Fibroblast of the conjunctiva (primary cell): ENCODE measurements around the gene TSPAN31.

ENCODE experiments used
- DNase-seq: peaks from one replicate; pipeline ENCODE4 v3.0.0-alpha.2; 2010; ENCODE audit warnings: low read depth

Gene TSPAN31

DNA sequence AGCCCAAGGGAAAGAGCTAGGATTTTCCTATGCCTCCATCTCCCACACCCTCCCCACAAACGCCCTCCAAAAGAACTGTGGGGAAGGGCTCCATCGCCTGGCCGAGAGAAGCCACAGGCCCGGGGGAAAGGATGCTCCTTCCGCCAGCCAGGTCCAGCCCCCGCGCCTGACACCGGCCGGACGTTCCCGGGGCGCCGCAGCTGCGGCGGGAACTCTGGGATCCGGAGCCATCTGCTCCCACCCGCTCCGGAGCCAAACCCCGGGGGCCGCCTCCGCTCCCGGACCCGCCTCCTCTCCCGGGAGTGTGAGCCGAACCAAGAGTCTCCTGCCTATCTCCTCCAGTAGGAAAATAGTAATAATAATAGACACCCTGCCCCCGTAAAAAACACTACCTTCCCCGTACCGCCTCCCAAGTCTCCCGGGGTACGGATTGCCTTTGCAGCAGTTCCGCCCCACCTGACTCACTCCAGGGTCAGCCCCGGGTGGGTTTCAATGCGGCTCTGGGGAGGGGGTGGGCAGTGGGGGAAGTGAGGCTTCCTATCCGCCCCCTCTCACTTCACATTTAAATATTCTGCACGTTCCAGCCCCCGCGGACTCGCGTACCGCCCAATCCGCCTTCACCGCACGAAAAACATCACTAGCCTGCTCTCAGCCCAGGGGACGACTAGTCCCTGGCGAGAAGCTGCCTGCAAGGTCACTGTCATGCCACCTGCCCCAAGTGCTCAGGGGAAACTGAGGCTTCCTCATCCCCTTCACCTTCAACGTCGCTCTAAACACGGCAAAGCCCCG is 8.7 kb upstream of the TSPAN31 start:
- DNase-seq, result no peak

DNA sequence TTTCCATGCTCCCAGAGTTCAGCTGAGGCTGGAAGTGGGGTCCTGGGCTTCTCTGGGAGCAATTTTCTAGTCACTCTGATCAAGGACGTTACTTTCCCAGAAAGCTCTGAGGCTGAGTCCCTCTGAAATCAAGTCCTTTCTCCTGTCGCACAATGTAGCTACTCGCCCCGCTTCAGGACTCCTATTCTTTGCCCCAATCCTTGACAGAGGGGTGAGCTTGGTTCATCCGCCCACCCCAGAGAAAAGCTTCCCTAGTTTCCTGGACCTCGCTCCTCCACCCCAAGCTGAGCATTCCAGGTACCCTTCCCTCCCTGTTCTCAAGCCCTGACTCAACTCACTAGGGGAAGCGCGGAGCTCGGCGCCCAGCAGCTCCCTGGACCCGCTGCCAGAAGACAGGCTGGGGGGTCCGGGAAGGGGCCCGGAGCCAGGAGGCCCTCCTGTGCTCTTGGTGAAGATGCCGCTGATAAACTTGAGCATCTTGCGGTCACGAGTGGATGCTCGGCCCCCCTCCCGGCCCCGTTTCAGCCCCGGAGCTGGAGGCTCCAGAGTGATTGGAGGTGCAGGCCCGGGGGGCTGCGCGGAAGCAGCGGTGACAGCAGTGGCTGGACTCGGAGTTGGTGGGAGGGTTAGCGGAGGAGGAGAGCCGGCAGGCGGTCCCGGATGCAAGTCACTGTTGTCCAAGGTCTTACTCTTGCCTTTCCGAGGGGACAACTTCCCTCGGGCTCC is 7.9 kb upstream of the TSPAN31 start:
- DNase-seq, result no peak

DNA sequence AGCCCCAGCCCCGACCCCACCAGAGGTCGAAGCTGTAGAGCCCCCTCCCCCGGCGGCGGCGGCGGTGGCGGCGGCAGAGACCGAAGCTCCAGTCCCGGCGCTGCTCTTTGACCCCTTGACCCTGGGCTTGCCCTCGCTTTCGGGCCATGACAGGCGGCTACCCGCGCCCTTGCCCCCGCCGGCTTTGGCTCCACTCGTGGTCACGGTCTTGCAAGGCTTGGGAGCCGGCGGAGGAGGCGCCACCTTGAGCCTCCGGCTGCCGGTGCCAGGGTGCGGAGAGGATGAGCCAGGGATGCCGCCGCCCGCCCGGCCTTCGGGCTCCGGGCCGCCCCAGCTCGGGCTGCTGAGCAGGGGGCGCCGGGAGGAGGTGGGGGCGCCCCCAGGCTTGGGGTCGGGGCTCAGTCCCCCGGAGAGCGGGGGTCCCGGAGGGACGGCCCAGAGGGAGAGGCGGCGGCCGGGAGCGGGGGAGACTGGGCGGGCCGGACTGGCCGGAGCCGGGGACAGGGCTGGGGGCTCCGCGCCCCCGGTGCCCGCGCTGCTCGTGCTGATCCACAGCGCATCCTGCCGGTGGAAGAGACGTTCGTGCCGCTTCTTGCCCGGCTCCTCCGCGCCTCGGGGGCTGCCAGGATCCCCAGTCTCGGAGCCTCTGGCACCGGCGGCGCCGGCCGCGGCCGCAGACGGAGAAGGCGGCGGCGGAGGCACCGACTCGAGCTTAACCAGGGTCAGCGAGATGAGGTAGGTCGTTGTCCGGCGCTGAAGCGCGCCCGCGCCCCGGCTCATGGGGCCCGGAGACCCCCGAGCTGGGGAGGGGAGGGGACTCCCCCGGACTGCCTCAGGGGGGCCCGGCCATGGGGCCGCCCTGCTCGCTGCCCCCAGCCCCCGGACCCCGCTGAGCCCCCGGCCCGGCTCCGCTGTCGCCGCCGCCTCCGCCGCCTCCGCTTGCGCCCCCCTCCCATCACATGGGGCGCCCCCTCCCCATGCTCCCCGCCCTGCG is 7.1 kb upstream of the TSPAN31 start:
- DNase-seq, result no peak

DNA sequence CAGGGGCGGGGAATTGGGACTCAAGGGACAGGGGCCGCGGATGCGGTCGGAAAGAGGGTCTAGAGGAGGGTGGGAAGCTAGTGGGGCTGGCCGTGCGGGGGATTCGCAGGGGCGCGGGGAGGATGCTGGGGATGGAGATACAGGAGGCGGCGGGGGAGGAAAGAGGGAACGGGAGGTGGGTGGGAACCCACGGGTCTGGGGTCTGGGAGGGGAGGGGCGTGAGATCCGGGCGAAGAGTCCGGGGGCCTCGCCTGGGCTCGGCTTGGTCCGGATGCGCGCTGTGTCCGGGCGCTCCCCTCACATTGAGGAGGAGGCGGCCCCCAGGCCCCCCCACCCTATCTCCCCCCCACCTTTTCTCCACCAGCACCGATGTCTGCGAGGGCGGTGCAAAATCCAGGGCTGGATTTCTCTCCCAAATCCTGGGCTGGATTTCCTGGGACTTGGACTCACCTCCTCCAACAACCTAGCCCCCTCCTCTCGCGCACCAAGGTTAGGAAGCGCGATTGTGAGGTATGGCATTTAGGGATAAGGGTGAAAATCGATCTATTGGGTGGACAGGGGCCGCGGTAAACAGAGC is 6.1 kb upstream of the TSPAN31 start, which contains the start of gene AGAP2:
TSS of gene AGAP2 (minus strand) at position 82 of the 577 bp plus-strand sequence. CDS start 496 bp downstream, outside the sequence.
- DNase-seq, result no peak

DNA sequence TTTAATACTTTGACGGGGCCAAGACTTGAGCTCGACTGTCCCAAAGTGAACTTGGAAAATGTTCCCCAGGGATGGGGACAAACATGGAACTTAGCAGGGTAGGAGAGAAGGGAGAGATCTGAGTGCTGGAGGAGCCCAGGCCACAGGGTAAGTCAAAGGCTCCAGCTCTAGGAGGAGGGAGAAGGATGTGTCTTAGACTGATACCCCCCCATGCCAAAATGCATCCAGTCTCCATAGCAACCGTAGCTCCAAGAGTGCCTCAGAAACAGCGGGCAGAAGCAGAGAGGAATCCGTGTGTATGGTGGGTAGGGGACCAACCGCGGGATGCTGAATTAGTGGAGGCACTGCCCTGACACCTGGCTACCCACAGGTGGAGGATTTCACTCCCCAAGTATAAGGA is 5.5 kb upstream of the TSPAN31 start:
- DNase-seq, result no peak

DNA sequence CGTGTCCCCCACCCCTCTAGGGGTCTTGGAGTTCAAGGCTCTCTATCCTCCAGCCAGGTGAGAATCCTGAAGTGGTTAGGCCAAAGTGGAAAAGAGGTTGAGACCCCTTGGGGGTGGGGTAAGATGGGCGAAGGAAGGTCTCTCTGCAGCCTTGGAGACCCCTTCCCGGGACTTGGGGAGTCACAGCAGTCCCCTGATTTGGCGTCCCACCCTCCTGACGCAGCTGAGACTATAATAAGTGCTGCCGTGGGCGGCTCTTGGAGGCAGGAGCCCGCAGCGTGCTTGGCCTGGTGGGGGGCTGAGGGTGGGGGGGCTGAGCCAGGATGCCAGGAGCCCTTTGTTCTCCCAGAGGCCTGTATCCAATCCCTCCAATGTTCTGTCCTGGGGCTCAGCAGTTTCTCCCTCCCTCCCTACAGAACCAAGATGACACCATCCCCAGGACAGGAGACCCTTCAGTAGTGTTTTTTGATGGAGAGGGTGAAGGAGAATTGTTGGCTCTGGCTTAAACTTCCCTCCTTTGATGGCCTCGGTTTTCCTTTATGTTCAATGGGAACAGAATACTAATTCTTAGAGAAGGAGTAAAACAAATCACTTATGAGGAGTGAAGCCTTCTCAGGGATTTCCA is 4.8 kb upstream of the TSPAN31 start:
- DNase-seq, result no peak

DNA sequence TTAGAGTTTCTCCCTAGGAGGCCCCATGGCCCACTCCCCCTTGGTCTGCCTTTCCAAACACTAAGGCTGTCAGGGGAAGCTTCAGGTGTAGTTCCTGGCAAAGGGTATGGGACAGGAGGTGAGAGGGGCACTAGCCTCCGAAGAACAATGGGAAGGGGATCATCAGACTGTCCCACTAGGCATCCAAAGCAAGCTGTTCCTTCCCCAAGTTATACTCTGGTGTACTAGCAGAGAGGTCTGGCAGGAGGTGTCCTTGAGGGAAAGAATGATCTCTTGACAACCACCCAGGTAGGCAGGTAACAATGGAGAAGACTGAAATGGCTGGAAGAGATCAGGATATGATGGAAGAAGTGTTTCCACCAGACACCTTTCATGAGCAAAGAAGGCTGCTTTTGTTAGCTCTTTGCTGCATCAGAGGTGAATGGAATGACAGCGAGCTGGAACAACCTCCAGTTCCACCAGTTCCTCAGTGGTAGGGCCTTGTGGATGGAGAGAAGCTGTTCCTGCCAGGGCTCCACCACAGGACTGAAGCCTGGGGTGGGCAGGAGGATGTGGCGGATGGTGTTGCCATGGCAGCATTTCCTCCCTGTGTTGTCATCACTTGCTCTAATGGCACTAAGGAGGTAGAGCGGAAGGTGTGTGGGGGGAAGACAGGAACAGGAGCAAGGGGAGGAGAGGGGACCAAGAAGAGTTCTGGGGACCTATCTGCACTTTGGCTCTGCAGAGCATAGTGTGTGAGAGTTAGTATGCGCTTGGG is 4.0 kb upstream of the TSPAN31 start:
- no peak for DNase-seq

DNA sequence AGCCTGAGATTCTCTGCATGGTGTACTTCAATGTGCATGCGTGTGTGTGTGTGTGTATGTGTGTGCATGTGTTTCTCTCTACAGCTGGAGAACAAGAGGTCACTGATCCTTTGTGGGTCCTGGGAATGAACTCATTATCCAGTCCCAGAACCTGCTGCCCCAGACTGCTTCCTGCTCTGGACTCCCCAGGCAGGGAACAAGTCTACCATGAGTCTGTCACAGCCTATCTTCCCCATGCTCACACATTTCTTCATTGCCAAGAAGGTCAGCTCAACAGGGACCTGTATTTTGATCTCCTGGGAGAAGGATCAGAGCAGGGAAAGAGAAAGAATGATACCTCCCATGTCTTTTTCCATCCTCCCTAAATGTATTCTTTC is 3.4 kb upstream of the TSPAN31 start:
- no peak for DNase-seq

DNA sequence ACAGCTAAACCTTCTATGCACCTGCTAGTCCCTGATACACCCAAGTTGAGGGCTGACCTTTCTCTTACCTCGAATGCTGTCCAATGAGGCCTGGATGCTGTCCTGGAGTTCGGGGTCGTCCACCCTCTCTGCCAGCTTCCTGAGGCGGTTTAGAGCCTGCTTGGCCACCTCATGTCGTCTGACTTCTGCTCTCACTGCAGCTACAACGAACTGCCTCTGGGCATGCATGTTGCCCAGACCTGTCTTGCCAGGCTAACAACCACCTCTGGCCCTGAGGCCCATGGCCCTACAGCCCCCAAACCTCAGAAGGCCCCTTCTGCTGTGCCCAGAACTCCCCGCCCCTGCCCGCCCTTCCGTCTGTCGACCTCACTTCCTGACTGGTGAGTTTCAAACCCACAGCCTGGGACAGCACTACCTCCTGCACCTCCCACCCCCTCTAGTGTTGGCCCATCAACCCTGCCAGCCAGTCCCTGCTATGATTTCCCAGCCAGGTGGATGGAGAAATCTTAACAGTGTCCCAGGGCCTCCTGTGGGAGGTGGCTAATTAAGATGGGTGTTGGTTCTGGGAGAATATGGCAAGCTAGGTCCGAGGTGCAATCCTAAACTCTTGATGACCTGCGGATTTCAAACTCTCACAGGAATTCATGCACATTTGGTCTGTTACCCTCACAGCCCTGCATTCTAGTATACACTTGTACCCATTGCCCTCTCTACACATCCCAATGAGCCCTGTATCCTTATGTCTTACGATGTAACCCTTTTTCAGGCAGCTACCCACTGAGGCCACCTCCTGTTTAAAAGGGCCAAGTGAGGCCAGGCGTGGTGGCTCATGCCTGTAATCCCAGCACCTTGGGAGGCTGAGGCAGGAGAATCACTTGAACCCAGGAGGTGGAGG is 2.7 kb upstream of the TSPAN31 start:
- no peak for DNase-seq

DNA sequence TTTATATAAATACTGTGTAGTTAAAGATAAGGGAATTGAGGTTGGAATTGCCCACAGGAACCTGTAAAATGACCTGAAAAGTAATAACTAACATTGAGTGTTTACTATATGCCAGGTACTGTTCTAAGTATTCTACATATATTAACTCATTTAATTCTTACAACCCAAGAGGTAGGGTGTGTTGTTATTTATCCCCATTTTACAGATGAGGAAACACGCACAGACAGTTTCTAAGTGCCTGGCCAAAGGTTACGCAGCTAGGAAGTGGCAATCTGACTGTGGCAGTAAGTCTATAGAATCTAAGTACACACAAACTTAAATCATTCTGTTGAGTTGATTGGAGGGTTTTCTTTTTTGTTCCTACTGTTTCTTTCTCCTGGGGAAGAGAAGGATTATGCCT is 1.1 kb upstream of the TSPAN31 start:
- DNase-seq, result no peak

DNA sequence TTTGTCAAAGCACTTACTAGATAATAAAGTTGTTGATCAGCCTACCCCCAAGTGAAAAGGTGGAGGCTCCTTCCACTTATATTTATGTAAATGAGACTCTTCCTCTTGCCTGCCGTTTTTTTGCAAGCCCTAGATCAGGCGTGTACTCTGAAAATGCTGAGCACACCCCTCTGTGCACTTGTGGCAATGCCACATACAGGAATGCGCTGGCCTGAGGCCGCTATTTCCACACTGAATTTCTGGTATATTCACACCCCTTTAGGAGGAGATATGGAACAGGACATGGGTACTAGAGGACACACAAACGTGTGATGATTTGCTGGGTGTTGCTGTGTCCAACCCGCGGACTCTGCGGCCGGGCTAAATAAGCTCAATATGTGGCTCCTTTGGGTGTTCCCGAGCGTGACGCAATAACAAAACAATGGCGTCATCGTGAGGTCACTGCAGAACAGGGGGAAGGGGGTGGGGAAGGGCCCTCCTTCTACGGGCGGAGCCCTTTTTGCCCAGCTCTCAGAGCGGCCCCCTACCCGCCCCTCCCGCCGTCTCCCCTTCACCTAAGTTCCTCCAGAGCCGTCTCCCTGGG is 554 bp upstream of the TSPAN31 start:
- DNase-seq, result peak; percentile 77

DNA sequence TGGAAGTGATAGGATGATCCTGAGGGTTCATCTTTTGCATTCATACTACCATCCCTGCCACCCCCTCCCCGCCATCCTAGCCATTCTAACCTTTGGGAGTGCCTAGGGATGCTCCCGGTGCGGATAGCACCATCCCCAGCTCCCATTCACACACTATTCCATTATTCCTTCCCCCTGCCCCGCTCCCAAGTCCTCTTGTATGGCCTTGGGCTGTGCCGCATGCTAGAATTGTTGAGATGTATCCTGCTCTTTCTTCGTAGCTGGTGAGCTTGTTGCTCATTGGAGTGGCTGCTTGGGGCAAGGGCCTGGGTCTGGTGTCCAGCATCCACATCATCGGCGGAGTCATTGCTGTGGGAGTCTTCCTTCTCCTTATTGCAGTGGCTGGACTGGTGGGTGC is 644 bp downstream of the TSPAN31 start:
- no peak for DNase-seq

DNA sequence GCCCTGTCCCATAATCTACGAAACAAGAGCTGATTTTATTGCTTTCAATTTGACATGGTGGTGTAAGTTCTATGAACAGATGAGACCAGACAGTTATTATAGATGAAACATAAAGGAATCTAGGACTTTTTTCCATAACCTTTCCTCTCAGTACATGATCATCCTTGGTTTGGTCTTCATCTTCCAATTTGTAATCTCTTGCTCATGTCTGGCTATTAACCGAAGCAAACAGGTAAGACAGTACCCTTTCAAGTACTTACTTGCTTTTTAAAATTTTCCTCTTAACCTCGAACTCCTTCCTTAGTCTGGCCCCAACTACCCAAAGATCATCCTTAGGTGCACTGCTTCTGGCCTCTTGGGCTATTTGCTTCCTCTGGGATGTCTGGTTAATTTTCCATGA is 1.2 kb downstream of the TSPAN31 start:
- DNase-seq, result no peak

DNA sequence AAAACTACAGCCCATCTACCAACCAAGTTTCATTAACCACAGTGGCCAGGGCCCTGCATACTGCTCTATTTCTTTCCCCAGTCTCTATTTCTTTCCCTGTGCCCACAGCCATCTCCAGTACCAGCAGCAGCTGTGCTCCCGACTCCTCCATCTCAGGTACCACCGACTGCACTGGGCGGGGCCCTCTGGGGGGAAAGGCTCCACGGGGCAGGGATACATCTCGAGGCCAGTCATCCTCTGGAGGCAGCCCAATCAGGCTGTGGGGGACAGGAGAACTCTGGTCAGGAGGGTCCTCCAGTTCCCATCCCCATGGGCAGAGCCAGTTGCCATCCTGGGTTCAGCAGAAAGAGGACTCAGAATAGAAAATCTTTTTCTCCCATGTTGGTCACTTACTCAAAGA is 4.2 kb downstream of the TSPAN31 start:
- DNase-seq, result no peak

DNA sequence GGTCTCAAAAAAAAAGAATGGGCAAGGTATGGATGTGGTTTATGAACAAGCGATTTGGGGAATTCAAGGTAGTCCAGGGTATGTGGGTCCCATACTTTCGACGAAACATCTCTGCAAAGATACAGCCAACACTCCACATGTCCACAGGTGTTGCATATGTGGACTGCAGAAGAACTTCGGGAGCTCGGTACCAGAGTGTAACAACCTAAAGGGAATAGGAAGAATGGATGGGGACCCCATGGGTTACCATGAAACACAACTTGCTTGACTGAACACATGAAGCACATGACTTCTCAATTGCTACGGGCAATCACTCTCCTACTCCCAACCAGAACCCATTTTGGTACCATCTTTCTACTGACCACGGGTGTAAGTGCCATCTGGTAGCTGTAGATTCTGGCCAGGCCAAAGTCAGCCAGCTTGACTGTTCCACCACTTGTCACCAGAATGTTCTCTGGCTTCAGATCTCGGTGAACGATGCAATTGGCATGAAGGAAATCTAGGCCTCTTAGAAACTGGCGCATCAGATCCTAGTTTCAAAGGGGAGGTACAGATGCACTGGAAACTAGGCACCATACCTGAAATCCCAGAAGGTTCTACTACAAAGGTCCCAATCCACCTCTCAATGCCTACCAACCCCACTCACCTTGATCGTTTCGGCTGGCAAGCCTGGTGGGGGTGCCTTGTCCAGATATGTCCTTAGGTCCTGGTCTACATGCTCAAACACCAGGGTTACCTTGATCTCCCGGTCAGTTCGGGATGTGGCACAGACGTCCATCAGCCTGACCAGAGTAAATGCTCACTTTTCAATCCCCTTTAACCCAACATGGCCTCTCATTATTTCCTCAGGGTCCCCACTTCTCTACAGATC is 6.0 kb downstream of the TSPAN31 start:
- DNase-seq, result no peak

DNA sequence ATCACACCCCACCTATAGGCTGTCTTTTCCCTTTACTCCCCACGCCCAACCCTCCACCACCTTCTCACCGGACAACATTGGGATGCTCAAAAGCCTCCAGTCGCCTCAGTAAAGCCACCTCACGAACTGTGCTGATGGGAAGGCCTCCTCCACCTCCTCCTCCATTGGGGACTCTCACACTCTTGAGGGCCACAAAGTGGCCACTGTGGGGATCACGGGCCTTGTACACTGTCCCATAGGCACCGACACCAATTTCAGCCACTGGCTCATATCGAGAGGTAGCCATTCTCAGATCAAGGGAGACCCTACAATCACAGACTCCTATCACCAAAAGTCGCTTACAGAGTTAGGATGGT is 6.6 kb downstream of the TSPAN31 start:
- no peak for DNase-seq

DNA sequence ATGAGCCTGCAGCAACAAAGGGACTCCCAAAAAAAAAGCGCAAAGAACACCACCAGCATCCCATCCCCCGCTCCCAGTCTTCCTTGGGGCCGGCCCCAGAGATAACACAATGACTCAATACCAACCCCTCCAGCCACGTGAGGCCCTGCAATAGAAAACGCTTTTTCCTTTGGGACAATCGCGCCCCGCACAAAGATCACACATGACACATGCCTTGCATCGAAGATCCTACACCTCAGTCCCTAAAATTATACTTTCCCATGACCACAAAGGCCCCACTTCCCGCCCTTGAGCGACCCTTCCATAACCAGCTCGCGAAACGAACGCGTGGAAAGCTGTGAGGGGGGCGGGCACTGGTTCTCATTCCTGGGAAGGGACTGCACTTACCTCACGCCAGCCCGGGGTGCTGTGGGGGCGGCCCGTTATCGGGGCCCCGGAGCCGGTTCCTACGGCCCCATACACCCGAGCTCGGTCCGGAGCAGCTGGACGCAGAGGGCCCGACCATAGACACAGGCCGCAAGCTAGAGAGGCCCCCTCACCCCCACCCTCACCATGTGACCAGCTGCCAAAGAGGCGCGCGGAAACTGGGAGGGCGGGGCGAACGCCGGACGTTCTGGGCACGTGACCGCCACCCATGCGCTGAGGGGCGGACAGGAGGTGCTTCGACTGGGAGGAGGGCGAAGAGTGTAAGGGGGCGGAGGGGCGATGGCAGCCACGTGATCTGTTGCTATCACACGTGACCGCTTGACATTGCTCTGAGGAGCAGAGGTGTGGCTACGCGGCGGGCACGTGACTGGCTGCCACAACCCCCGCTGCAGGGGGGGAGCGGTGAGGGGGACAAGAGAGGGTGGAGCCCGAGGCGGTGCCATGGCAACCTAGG is 7.2 kb downstream of the TSPAN31 start, which contains the start of gene CDK4:
TSS of gene CDK4 (minus strand) at position 523 of the 880 bp plus-strand sequence. CDS start 593 bp downstream, outside the sequence.
- DNase-seq, result peak; percentile 100
